DND-41 (cell line): Measurements from ENCODE around the gene MAP7D1.

Source experiments
- EZH2 ChIP-seq: IDR thresholded peaks from 3 replicates; pipeline ENCODE4 v1.6.1; 2012; ENCODE audit warnings: borderline replicate concordance, low read depth, mild to moderate bottlenecking, moderate library complexity, low read length, inconsistent platforms; ENCODE audit not compliant: severe bottlenecking
- TF ChIP-seq, protein P1 (sequence below): IDR thresholded peaks from 2 replicates; pipeline ENCODE4 v1.5.1; 2012; ENCODE audit warnings: borderline replicate concordance, low read length, moderate library complexity, mild to moderate bottlenecking; ENCODE audit not compliant: poor library complexity, severe bottlenecking; ENCODE audit errors: extremely low read depth

DNA sequence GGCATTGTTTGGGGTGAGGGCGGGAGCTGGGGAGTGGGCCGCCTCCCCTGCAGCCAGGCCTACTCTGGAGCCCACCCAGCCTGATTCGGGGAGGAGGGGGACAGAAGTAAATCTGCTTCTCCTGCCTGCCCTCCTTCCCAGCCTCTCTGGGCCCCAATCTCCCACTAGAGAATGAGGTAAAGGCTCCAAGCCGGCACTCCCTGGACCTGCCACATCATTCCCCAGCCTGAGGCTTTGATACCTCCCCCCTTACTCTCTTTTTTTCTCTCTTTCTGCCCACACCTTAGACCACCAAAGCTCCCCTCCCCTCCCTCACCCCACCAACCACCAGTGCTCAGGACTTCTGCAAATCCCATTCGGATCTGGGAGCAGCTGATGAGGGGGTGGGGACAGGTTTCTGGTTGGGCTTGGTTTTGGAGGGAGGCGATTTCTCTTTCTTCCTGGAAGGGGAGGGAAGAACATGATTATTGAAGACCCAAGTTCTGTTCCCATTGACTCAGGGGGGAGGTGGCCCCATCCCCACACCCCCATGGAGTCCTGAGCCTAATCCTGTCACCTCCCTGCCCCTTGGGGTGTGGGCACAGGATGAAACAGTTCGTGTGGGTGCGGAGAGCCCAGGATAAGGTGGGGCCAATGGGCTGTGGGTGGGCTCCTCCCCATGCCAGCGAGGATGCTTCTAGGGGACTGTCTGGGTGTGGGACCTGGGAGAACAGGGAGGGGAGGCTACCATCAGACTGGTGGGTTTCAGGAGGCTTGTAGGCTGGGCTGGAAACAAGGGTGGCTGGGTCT, 1.3 kb downstream of the MAP7D1 start:
- TF ChIP-seq, protein P1, sequence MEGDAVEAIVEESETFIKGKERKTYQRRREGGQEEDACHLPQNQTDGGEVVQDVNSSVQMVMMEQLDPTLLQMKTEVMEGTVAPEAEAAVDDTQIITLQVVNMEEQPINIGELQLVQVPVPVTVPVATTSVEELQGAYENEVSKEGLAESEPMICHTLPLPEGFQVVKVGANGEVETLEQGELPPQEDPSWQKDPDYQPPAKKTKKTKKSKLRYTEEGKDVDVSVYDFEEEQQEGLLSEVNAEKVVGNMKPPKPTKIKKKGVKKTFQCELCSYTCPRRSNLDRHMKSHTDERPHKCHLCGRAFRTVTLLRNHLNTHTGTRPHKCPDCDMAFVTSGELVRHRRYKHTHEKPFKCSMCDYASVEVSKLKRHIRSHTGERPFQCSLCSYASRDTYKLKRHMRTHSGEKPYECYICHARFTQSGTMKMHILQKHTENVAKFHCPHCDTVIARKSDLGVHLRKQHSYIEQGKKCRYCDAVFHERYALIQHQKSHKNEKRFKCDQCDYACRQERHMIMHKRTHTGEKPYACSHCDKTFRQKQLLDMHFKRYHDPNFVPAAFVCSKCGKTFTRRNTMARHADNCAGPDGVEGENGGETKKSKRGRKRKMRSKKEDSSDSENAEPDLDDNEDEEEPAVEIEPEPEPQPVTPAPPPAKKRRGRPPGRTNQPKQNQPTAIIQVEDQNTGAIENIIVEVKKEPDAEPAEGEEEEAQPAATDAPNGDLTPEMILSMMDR = no peak
- no peak for TF ChIP-seq EZH2
